GM21447 (cell line): ENCODE measurements around the gene FGF3.
"Not testable (repeated sequence)": the region's sequence is repeated elsewhere in the genome, so short reads cannot be mapped to it uniquely, and the experiment has no call there.

Source experiments
- ATAC-seq: cut with Tn5 transposase; IDR thresholded peaks from one replicate; pipeline ENCODE4 v1.9.1; 2021; ENCODE audit not compliant: unreplicated experiment

FGF3 gene

GRCh38 chr11:69773626-69774353 lies 45.4 kb downstream of the FGF3 start:
- no peak for ATAC-seq

- no peak for ATAC-seq
These were observed 47.8 kb downstream of the FGF3 start for GRCh38 chr11:69771466-69771865.

- ATAC-seq: no peak
These were observed 48.7 kb downstream of the FGF3 start for GRCh38 chr11:69770540-69770939.

DNA sequence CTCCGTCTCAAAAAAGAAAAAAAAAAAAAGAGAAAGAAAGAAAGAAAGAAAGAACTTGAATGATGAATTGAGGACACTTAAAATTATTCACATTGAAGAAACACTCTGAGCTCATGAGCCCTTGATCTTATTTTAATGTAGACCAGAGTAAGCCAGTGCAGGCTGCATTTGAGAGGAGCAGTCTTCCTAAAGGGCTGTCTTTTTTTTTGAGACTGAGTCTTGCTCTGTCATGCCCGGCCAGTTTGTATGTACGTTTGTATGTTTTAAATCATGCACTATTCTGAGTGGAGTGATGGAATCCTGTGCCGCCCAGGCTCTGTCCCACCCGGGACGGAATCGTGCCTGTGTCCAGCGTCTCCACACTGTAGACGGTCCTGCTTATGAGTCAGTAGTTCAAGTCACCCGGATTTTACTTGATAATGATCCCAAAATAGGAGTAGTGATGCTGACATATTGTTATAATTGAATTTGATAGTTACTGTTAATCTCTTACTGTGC lies 53.7 kb downstream of the FGF3 start:
- no peak for ATAC-seq

- not testable (repeated sequence) for ATAC-seq
These were observed 54.3 kb downstream of the FGF3 start for GRCh38 chr11:69764918-69765317.

GRCh38 chr11:69760319-69760718 lies 58.9 kb downstream of the FGF3 start:
- no peak for ATAC-seq
